ENCODE data around the gene XG.

GRCh38 chrX:2782778-2783177 lies 30.9 kb downstream of the XG start:
- TF ChIP-seq, protein P1, sequence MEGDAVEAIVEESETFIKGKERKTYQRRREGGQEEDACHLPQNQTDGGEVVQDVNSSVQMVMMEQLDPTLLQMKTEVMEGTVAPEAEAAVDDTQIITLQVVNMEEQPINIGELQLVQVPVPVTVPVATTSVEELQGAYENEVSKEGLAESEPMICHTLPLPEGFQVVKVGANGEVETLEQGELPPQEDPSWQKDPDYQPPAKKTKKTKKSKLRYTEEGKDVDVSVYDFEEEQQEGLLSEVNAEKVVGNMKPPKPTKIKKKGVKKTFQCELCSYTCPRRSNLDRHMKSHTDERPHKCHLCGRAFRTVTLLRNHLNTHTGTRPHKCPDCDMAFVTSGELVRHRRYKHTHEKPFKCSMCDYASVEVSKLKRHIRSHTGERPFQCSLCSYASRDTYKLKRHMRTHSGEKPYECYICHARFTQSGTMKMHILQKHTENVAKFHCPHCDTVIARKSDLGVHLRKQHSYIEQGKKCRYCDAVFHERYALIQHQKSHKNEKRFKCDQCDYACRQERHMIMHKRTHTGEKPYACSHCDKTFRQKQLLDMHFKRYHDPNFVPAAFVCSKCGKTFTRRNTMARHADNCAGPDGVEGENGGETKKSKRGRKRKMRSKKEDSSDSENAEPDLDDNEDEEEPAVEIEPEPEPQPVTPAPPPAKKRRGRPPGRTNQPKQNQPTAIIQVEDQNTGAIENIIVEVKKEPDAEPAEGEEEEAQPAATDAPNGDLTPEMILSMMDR (IDR thresholded peaks at IDR 0.05) = no peak
- no peak for TF ChIP-seq POLR2A (IDR thresholded peaks at IDR 0.05)
